Lower lobe of right lung (tissue), 2 donors: ENCODE results near the gene USP24. TPM values are rescaled to one million over a fixed set of nuclear protein-coding genes. Genes with fewer than 3 reads are reported as not detected.

ENCODE experiments used
- ATAC-seq, 2 donors: fragments of 200-7000 bp; cut with Tn5 transposase; one replicate each; pipeline ENCODE4 v1.9.1; 2020 to 2022; ENCODE audit warnings: mild to moderate bottlenecking in 2 of 2, moderate library complexity in 2 of 2
- DNase-seq: peaks from one replicate; pipeline ENCODE4 v3.0.0-alpha.2; 2020
- H3K27ac ChIP-seq: fragments of 200-600 bp; one replicate; pipeline ENCODE4 v1.8.0; 2022
- H3K27me3 ChIP-seq: fragments of 200-600 bp; one replicate; pipeline ENCODE4 v1.8.0; 2022; ENCODE audit warnings: low read depth
- H3K36me3 ChIP-seq: fragments of 200-600 bp; one replicate; pipeline ENCODE4 v1.8.0; 2022; ENCODE audit warnings: mild to moderate bottlenecking
- H3K4me1 ChIP-seq: fragments of 200-600 bp; one replicate; pipeline ENCODE4 v1.8.0; 2022
- H3K4me3 ChIP-seq: fragments of 200-600 bp; one replicate; pipeline ENCODE4 v1.8.0; 2022; ENCODE audit warnings: mild to moderate bottlenecking
- H3K9me3 ChIP-seq: fragments of 200-600 bp; one replicate; pipeline ENCODE4 v1.8.0; 2022
- intact Hi-C: fragments of 100-400 bp; cut with DNase I; formaldehyde crosslinking; loops from one replicate; pipeline ENCODE4 v1.11.0; 2022
- total RNA-seq: library from RNA; stranded (reverse); fragmentation: NEBNext Ultra II Directional; extraction: Animal tissue kit (Norgen Biotek cat#: 25700); gene quantifications from one replicate; pipeline ENCODE4 v1.2.1, GENCODE V29; 2021
- TF ChIP-seq, protein P1 (sequence below): fragments of 200-600 bp; IDR thresholded peaks from one replicate; pipeline ENCODE4 v1.8.0; 2022; ENCODE audit warnings: antibody characterized with exemption, mild to moderate bottlenecking
- donor health status: DM: no; HTN: yes; CAD: no; lungs with severe emphysema.

Gene USP24
- total RNA-seq, 1 donor from 2014 or later, result 37.6 TPM

DNA sequence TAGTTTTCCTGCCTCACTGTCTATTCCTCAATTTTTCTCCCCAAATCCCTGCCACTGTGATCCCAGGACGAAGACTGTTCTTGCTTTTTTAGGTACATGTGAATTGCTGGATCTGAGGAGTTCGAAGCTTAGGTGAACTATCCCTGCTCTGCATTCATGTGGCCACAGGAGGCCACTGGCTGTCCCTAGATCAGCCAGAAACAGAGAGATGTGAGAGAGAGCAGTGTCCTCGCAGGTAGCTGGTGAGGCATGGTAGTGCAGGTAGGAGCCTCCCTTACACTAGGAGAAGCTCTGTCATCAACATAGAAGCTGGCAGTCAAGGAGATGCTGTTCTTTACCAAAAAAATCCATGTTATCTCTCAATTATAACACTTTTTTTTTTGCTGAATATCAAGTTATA is 71.5 kb downstream of the USP24 start:
- intact Hi-C loops, result loop anchor here (5.0 kb wide), 1 partner anchor 139 kb away; no protein-coding TSS in a partner anchor
- no peaks in the 10 kb centered on the region for H3K9me3 ChIP-seq
- H3K27ac ChIP-seq, result no peak overlapping the region
- H3K4me1 ChIP-seq, result no peaks in the 10 kb centered on the region
- TF ChIP-seq, protein P1, sequence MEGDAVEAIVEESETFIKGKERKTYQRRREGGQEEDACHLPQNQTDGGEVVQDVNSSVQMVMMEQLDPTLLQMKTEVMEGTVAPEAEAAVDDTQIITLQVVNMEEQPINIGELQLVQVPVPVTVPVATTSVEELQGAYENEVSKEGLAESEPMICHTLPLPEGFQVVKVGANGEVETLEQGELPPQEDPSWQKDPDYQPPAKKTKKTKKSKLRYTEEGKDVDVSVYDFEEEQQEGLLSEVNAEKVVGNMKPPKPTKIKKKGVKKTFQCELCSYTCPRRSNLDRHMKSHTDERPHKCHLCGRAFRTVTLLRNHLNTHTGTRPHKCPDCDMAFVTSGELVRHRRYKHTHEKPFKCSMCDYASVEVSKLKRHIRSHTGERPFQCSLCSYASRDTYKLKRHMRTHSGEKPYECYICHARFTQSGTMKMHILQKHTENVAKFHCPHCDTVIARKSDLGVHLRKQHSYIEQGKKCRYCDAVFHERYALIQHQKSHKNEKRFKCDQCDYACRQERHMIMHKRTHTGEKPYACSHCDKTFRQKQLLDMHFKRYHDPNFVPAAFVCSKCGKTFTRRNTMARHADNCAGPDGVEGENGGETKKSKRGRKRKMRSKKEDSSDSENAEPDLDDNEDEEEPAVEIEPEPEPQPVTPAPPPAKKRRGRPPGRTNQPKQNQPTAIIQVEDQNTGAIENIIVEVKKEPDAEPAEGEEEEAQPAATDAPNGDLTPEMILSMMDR, result no peak
- ATAC-seq, result no peak
- peaks cover 87% of the 10 kb centered on the region for H3K36me3 ChIP-seq
- H3K4me3 ChIP-seq, result no peak overlapping the region
- no peak for DNase-seq
- no peaks in the 10 kb centered on the region for H3K27me3 ChIP-seq

DNA sequence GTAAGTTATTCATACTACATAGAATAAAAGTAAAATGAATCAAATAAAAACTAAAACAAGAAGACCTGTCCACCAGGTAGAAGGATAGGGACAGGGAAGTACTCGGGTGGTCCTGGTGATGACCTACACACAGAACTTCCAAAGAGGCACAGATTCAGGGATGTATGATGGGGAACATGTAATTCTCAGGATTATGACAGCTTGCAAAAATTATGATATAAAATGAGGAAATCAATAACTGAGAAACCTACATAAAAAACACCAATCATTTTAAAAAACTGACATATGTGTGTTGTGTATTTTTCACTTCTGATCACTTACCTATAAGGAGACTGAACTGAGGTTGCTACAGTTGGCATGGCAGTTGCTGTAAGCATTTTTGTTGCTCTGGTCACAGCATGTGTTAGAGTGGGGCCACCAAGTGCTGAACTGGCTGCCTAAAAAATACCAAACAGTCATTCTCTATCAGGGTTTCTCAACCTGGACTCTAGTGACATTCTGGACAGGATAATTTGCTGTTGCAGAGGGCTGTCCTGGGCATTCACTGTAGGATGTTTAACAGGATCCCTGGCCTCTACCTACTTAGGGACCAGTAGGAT is 73.8 kb downstream of the USP24 start:
- no peak for ATAC-seq
- TF ChIP-seq, protein P1, result no peak

DNA sequence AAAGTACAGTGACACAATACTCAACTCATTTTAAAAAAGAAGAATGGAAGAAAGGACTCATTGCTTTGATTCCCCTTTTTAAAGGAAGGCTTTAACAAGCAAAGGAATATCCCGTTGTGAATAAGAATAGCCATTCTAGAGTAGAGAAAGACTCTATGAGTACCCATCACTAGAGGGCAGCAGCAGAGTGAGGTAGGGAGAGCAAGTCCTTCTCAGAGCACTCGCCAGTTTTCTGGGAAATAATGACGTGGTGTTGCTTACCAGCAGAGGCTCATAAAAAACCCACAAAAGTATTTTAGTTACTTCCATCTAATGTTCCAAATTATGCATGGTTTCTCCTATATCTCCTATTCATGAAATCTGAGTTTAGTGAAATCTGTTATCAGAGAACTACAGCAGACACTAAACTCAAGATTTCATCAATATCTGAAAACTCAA is 74.6 kb downstream of the USP24 start:
- no peaks in the 10 kb centered on the region for H3K9me3 ChIP-seq
- H3K4me1 ChIP-seq, result no peaks in the 10 kb centered on the region
- ATAC-seq, result peak; percentile 95 to 97
- TF ChIP-seq, protein P1, result peak; percentile 78
- H3K27me3 ChIP-seq, result no peaks in the 10 kb centered on the region
- intact Hi-C loops, result loop anchor here (5.0 kb wide), 1 partner anchor 142 kb away; no protein-coding TSS in a partner anchor
- no peak for DNase-seq
- no peak overlapping the region for H3K4me3 ChIP-seq
- no peak overlapping the region for H3K27ac ChIP-seq
- H3K36me3 ChIP-seq, result peaks cover 88% of the 10 kb centered on the region

More for the DNA sequence above, 73.8 kb downstream of the USP24 start:
- Histone ChIP-seq H3K4me3 (no peak overlapping the region), H3K27me3 (no peaks in the 10 kb centered on the region), H3K27ac (no peak overlapping the region), H3K4me1 (no peaks in the 10 kb centered on the region), H3K36me3 (peaks cover 88% of the 10 kb centered on the region), H3K9me3 (no peaks in the 10 kb centered on the region)
- intact Hi-C loops, result loop anchor here (5.0 kb wide), 1 partner anchor 141 kb away; no protein-coding TSS in a partner anchor
- DNase-seq, result no peak

DNA sequence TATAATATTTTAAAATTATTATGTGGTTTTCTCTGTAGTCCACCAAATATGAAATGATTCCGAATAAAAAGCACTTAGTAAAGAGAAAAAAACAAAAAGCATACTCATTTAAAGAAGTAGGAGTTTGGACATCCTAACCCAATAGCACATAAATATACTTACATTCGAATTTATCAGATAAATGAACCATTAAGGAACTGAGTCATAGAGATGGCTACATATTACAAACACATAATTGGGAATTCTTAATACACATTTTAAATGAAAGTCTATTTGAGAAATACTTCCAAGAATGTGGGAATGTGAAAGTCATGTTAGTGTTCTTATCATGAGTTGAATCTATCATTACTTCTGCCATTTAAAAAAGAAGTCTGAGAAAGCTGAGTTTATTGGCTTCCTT is 75.0 kb downstream of the USP24 start:
- TF ChIP-seq, protein P1, result no peak
- DNase-seq (no peak), ATAC-seq (no peak)
- Histone ChIP-seq H3K36me3 (peaks cover 88% of the 10 kb centered on the region), H3K4me1 (no peaks in the 10 kb centered on the region), H3K27me3 (no peaks in the 10 kb centered on the region), H3K27ac (no peak overlapping the region), H3K4me3 (no peak overlapping the region), H3K9me3 (no peaks in the 10 kb centered on the region)
- intact Hi-C loops, result loop anchor here (5.0 kb wide), 1 partner anchor 142 kb away; no protein-coding TSS in a partner anchor

- no peak overlapping the region for H3K27ac ChIP-seq
- ATAC-seq (no peak), DNase-seq (no peak)
- H3K9me3 ChIP-seq, result no peaks in the 10 kb centered on the region
- TF ChIP-seq, protein P1, result no peak
- peaks cover 88% of the 10 kb centered on the region for H3K36me3 ChIP-seq
- no peak overlapping the region for H3K4me3 ChIP-seq
- no peaks in the 10 kb centered on the region for H3K27me3 ChIP-seq
- H3K4me1 ChIP-seq, result no peaks in the 10 kb centered on the region
- intact Hi-C loops, result no loop called here
These were observed 76.3 kb downstream of the USP24 start for GRCh38 chr1:55138823-55139222.
